ENCODE measurements around the gene HIVEP3. TPM values are rescaled to one million over a fixed set of nuclear protein-coding genes. Genes with fewer than 3 reads are reported as not detected.

The HIVEP3 gene
- total RNA-seq, 2 donors from 2014 or later, result 3.4 to 4.0 TPM

DNA sequence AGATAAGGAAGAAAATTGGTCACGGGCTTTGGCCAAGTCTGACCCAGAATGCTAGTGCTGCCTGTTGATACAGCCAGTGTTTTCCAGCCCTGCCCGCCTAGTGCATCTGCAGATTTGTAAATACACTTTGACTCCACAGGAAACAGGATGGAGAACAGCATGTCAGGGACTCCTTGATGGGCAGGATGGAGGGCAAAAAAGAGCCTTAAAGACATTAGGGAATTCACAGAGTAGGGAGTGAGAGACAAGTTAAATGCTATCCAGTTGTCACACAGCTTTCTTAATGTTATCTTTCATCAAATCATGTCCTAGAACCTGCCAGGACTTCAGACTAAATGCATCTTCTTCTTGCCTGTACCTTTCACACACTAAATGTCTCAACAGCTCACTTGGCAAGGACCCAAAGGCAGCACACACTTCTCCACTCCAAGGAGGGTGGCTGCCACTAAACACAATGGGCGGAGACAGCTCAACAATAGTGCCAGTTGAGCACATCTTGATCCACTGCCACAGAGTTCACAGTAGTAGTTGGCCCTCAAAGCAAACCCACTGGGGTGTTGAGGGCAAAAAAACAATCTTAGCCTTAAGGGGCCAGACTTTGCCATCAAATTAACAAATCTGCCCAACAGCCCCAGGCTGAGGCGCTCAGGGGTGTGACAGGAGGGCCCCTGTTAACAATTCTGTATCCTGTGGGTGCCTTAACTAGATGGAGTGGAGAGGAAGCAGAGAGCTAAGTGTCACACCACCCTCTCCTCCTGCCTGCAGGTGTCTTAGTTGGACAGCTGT, 2.7 kb downstream of the HIVEP3 start:
- Histone ChIP-seq H3K27ac (no peak overlapping the region), H3K4me3 (no peak overlapping the region), H3K9me3 (no peaks in the 10 kb centered on the region), H3K36me3 (replicated peaks in 1 of 2; ENCODE audit: insufficient read depth in 1 of 2, low read depth in 2 of 2) (no peaks in the 10 kb centered on the region), H3K4me1 (peaks cover 28% of the 10 kb centered on the region), H3K27me3 (no peaks in the 10 kb centered on the region)
- 73 to 85% methylated on average over 4 of the region's 4 CpGs for WGBS, 2 donors
- TF ChIP-seq CTCF (IDR thresholded peaks at IDR 0.05) (no peak), POLR2A (IDR thresholded peaks at IDR 0.05) (no peak)
- ATAC-seq (no peak), DNase-seq (peak in 3 of 4 donors; percentile 17 to 50 (median 39))
- intact Hi-C loops (cut with DNase I), result no loop called here

- DNase-seq (no peak), ATAC-seq (no peak)
- Histone ChIP-seq H3K4me1 (peaks cover 28% of the 10 kb centered on the region), H3K36me3 (replicated peaks in 1 of 2; ENCODE audit: insufficient read depth in 1 of 2, low read depth in 2 of 2) (no peaks in the 10 kb centered on the region), H3K27me3 (no peaks in the 10 kb centered on the region), H3K9me3 (no peaks in the 10 kb centered on the region), H3K27ac (no peak overlapping the region), H3K4me3 (no peak overlapping the region)
- intact Hi-C loops (cut with DNase I), result no loop called here
- TF ChIP-seq POLR2A (IDR thresholded peaks at IDR 0.05), result no peak
- no peak for TF ChIP-seq CTCF (IDR thresholded peaks at IDR 0.05)
- 83 to 87% methylated on average over 3 of the region's 3 CpGs for WGBS, 2 donors
Measured at GRCh38 chr1:41914516-41914915, 4.2 kb downstream of the HIVEP3 start.

- TF ChIP-seq CTCF (IDR thresholded peaks at IDR 0.05) (no peak), POLR2A (IDR thresholded peaks at IDR 0.05) (no peak)
- Histone ChIP-seq H3K4me1 (peaks cover 21% of the 10 kb centered on the region), H3K27me3 (no peaks in the 10 kb centered on the region), H3K9me3 (no peaks in the 10 kb centered on the region), H3K27ac (no peak overlapping the region), H3K4me3 (no peak overlapping the region), H3K36me3 (replicated peaks in 1 of 2; ENCODE audit: insufficient read depth in 1 of 2, low read depth in 2 of 2) (no peaks in the 10 kb centered on the region)
- WGBS, 2 donors, result 79 to 90% methylated on average over 1 of the region's 1 CpG
- intact Hi-C loops (cut with DNase I), result no loop called here
- no peak for DNase-seq
- ATAC-seq, result no peak
Measured at GRCh38 chr1:41913014-41913413, 5.7 kb downstream of the HIVEP3 start.

- no peak overlapping the region for H3K27ac ChIP-seq
- H3K27me3 ChIP-seq, result no peaks in the 10 kb centered on the region
- no peaks in the 10 kb centered on the region for H3K36me3 ChIP-seq (replicated peaks in 1 of 2; ENCODE audit: insufficient read depth in 1 of 2, low read depth in 2 of 2)
- no peak for ATAC-seq
- H3K4me3 ChIP-seq, result no peak overlapping the region
- intact Hi-C loops (cut with DNase I), result no loop called here
- no peak for DNase-seq
- H3K9me3 ChIP-seq, result no peaks in the 10 kb centered on the region
- no peaks in the 10 kb centered on the region for H3K4me1 ChIP-seq
- WGBS, 2 donors, result 57 to 58% methylated on average over 3 of the region's 3 CpGs
- TF ChIP-seq POLR2A (IDR thresholded peaks at IDR 0.05), result no peak
Measured at GRCh38 chr1:41908288-41908895, 10.3 kb downstream of the HIVEP3 start.

DNA sequence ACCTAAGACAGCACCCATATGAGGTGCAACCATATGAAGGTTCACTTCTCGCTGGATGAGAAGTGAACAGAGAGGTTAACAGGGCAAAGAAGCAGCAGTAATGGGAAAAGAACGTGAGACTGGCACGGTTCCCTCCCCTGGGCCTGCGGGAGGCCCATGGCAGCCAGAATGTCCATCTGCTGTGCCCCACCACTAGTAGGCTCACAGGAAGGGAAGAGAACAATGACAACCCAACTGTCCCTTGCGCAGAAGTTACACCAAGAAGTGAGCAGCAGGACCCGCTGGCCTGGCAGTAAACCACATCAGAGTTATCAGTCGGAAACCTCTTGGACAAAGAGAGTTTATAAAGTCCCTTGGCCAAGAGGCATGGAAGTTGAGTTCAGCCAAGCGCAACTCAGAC, 11.3 kb downstream of the HIVEP3 start:
- TF ChIP-seq CTCF (IDR thresholded peaks at IDR 0.05) (no peak), POLR2A (IDR thresholded peaks at IDR 0.05) (no peak)
- ATAC-seq, result no peak
- DNase-seq, result no peak
- no peak overlapping the region for H3K27ac ChIP-seq
- H3K36me3 ChIP-seq (replicated peaks in 1 of 2; ENCODE audit: insufficient read depth in 1 of 2, low read depth in 2 of 2), result no peaks in the 10 kb centered on the region
- intact Hi-C loops (cut with DNase I), result no loop called here
- no peak overlapping the region for H3K4me3 ChIP-seq
- H3K27me3 ChIP-seq, result no peaks in the 10 kb centered on the region
- H3K4me1 ChIP-seq, result no peaks in the 10 kb centered on the region
- H3K9me3 ChIP-seq, result no peaks in the 10 kb centered on the region
- 91 to 95% methylated on average over 8 of the region's 8 CpGs for WGBS, 2 donors

Data from body of pancreas (tissue), 4 donors.